Adrenal gland (tissue), 5 donors: ENCODE data around the gene LAMC3.

Source experiments
- CTCF ChIP-seq, 6 experiments: fragments of 450-650 bp in 4 of 6; fragments of 200-600 bp in 2 of 6; sonication (generic) in 1 of 6; IDR thresholded peaks; 1 replicate in 5 of 6; 2 replicates in 1 of 6; pipeline versions ENCODE4 v1.5.1 to v1.8.0; 2016 to 2021; ENCODE audit warnings: antibody characterized with exemption in 6 of 6, mild to moderate bottlenecking in 2 of 6, moderate library complexity in 1 of 6
- POLR2A ChIP-seq, 2 donors: fragments of 450-650 bp; IDR thresholded peaks; one replicate each; pipeline ENCODE4 v1.6.1; 2017; ENCODE audit warnings: antibody characterized with exemption in 2 of 2, mild to moderate bottlenecking in 2 of 2, moderate library complexity in 1 of 2
- donor health status: DM: no; HTN: no; CAD: no.

- TF ChIP-seq CTCF (IDR thresholded peaks at IDR 0.05) = no peak
- TF ChIP-seq POLR2A (IDR thresholded peaks at IDR 0.05) = no peak
These were observed 11.4 kb downstream of the LAMC3 start for GRCh38 chr9:131020388-131020787.
